Sigmoid colon (tissue), 7 donors: Measurements from ENCODE around the gene HMGCS2. TPM values are rescaled to one million over a fixed set of nuclear protein-coding genes. Genes with fewer than 3 reads are reported as not detected.
A peak's percentile ranks its signal among the peaks of the same experiment; 100 is the strongest.

Source experiments
- DNase-seq: peaks from one replicate; pipeline ENCODE4 v3.0.0-alpha.2; 2019
- H3K27ac ChIP-seq, 4 donors: fragments of 200-600 bp; sonication (generic); one replicate each; pipeline ENCODE4 v1.5.1; 2016 to 2019; ENCODE audit warnings: mild to moderate bottlenecking in 1 of 4
- H3K27me3 ChIP-seq, 3 donors: fragments of 200-600 bp; sonication (generic); one replicate each; pipeline ENCODE4 v1.5.1; 2019; ENCODE audit warnings: mild to moderate bottlenecking in 1 of 3
- H3K36me3 ChIP-seq, 4 donors: fragments of 200-600 bp; sonication (generic); one replicate each; pipeline ENCODE4 v1.5.1; 2016 to 2019
- H3K4me1 ChIP-seq, 4 donors: fragments of 200-600 bp; sonication (generic); one replicate each; pipeline ENCODE4 v1.5.1; 2017 to 2019
- H3K4me3 ChIP-seq, 4 donors: fragments of 200-600 bp; sonication (generic); one replicate each; pipeline ENCODE4 v1.5.1; 2017 to 2019; ENCODE audit warnings: mild to moderate bottlenecking in 2 of 4, moderate library complexity in 1 of 4
- H3K9me3 ChIP-seq, 4 donors: fragments of 200-600 bp in 3 of 4; sonication (generic) in 3 of 4; one replicate each; pipeline versions ENCODE4 v1.5.1 to v1.6.1; 2013 to 2019
- EP300 ChIP-seq, 4 donors: sonication (generic); formaldehyde crosslinking; IDR thresholded peaks; one replicate each; pipeline ENCODE4 v1.6.1; 2017; ENCODE audit warnings: antibody characterized with exemption in 4 of 4
- POLR2A ChIP-seq, 2 donors: fragments of 450-650 bp; IDR thresholded peaks; one replicate each; pipeline ENCODE4 v1.6.1; 2016; ENCODE audit warnings: antibody characterized with exemption in 2 of 2, mild to moderate bottlenecking in 2 of 2, moderate library complexity in 2 of 2
- POLR2AphosphoS5 ChIP-seq, 4 donors: sonication (generic); formaldehyde crosslinking; IDR thresholded peaks; one replicate each; pipeline ENCODE4 v1.6.1; 2017; ENCODE audit warnings: antibody characterized with exemption in 4 of 4
- WGBS, 2 donors: extraction: QIAGEN DNeasy Blood & Tissue Kit; methylation state at CpG; one replicate each; pipeline ENCODE4 v1.1.7; 2013; 5-methylcytosine and 5-hydroxymethylcytosine counted together
- intact Hi-C: fragments of 100-400 bp; cut with DNase I; formaldehyde crosslinking; loops from one replicate; pipeline ENCODE4 v1.15.1; 2023
- polyA plus RNA-seq, 3 donors: library from polyadenylated mRNA; stranded (reverse); fragments of 200-250 nt; gene quantifications; one replicate each; pipeline ENCODE4 v1.2.3, GENCODE V29; 2013
- total RNA-seq, 4 donors: library from RNA; depleted of rRNA; stranded (reverse); fragments of >200 nt; gene quantifications; one replicate each; pipeline ENCODE4 v1.1.0, GENCODE V29; 2016
- TF ChIP-seq, protein P1 (sequence below), 4 experiments: fragments of 450-650 bp in 3 of 4; fragments of 200-600 bp in 1 of 4; IDR thresholded peaks; one replicate each; pipeline ENCODE4 v1.5.1; 2016 to 2019; ENCODE audit warnings: antibody characterized with exemption in 4 of 4, mild to moderate bottlenecking in 3 of 4, moderate library complexity in 2 of 4
- donor health status: healthy with polysubstance abuse.
- donor health status: Bipolar disorder and iron deficiency.
- donor health status: healthy.

The HMGCS2 gene
- total and polyA plus RNA-seq, 7 donors, result 2.8 to 607 (median 165) TPM; not detected in 3

DNA sequence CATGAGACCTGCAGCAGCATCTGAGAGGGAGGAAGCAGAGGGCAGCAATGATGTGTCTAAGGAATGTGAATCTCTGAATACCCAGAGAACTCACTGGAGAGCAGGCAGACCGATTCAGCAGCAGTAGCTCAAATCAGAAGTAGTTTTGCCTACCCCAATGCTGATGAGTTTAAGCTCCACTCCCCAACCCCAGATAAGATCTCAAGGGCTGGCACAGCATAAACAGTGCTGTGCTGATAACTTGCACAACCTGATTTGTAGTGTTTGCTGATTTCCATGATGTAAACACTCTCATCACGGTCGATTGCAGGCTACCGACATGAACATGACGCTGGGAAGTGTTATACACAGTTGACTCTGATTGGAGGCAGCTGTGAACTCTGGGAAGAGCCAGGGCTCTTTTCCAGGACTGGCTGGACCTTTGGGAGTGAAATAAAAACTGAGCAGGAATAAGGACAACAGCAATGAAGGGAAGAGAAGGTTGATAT, 11.2 kb upstream of the HMGCS2 start:
- Histone ChIP-seq H3K4me1 (peaks cover 0 to 26% (median 17%) of the 10 kb centered on the region in 4 donors), H3K27me3 (no peaks in the 10 kb centered on the region), H3K4me3 (peak overlapping the region in 1 of 4 donors; percentile 10), H3K36me3 (no peaks in the 10 kb centered on the region), H3K27ac (peak overlapping the region; percentile 8 to 46 (median 30)), H3K9me3 (no peaks in the 10 kb centered on the region)
- 9 to 46% methylated on average over 5 of the region's 5 CpGs for WGBS, 2 donors
- intact Hi-C loops, result no loop called here
- TF ChIP-seq EP300 (IDR thresholded peaks at IDR 0.05) (no peak), POLR2A (IDR thresholded peaks at IDR 0.05) (no peak), POLR2AphosphoS5 (IDR thresholded peaks at IDR 0.05) (peak; percentile 10 to 54 (median 38))
- TF ChIP-seq, protein P1, sequence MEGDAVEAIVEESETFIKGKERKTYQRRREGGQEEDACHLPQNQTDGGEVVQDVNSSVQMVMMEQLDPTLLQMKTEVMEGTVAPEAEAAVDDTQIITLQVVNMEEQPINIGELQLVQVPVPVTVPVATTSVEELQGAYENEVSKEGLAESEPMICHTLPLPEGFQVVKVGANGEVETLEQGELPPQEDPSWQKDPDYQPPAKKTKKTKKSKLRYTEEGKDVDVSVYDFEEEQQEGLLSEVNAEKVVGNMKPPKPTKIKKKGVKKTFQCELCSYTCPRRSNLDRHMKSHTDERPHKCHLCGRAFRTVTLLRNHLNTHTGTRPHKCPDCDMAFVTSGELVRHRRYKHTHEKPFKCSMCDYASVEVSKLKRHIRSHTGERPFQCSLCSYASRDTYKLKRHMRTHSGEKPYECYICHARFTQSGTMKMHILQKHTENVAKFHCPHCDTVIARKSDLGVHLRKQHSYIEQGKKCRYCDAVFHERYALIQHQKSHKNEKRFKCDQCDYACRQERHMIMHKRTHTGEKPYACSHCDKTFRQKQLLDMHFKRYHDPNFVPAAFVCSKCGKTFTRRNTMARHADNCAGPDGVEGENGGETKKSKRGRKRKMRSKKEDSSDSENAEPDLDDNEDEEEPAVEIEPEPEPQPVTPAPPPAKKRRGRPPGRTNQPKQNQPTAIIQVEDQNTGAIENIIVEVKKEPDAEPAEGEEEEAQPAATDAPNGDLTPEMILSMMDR (IDR thresholded peaks at IDR 0.05), result no peak
- peak; percentile 78 for DNase-seq

DNA sequence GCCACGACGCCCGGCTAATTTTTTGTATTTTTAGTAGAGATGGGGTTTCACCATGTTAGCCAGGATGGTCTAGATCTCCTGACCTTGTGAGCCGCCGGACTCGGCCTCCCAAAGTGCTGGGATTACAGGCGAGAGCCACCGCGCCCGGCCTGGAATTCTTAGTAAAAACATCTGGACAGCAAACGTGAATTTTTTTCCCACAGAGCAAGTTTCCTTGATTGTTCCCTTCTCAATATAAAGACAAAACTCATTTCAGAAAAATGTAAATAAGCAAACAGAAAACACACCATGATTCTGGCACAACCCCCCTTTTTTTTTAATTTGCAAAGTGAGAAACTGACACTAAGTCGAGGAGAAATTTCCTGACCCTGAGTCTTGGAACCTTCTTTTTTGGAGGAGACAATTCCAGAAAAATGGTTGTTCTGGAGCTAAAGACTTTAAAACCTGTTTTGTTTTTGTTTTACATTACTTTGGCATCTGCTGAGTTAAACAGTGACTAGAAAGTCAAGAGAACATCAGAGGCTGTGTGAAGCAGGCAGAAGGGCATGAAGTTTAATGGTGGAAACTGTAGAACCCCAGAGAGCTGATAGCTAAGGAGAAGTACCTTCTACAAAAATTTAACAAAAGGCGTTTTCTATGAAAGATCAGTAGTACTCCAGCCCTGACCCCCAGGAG, 10.3 kb upstream of the HMGCS2 start:
- Histone ChIP-seq H3K36me3 (no peaks in the 10 kb centered on the region), H3K27me3 (no peaks in the 10 kb centered on the region), H3K4me3 (no peak overlapping the region), H3K4me1 (peaks cover 0 to 17% (median 12%) of the 10 kb centered on the region in 4 donors), H3K9me3 (no peaks in the 10 kb centered on the region), H3K27ac (peak overlapping the region in 1 of 4 donors; percentile 18)
- 48 to 77% methylated on average over 13 of the region's 13 CpGs for WGBS, 2 donors
- intact Hi-C loops, result no loop called here
- TF ChIP-seq, protein P1 (IDR thresholded peaks at IDR 0.05), result no peak
- TF ChIP-seq POLR2AphosphoS5 (IDR thresholded peaks at IDR 0.05), result no peak
- TF ChIP-seq EP300 (IDR thresholded peaks at IDR 0.05), result no peak
- TF ChIP-seq POLR2A (IDR thresholded peaks at IDR 0.05), result no peak
- DNase-seq, result no peak

DNA sequence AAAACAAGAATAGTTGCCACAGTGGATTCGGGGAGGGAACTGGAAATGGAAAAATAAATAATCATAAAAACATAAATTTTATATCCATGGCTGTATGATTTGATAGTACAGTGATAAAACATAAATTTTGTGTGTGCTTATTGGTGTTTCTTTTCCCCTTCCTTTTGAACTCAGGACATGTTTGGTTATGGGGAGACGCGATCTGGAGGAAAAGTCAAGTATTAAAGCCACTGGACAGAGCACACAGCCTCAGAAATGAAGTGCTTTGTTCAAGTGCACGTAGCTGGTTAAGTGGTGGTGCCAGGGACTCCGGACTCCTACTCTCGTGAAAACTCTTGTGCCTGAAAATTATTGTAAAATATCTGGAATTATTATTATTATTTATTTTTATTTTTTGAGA, 9.7 kb upstream of the HMGCS2 start:
- Histone ChIP-seq H3K9me3 (no peaks in the 10 kb centered on the region), H3K4me3 (no peak overlapping the region), H3K27me3 (no peaks in the 10 kb centered on the region), H3K4me1 (peaks cover 0 to 13% (median 7%) of the 10 kb centered on the region in 4 donors), H3K27ac (no peak overlapping the region), H3K36me3 (no peaks in the 10 kb centered on the region)
- TF ChIP-seq EP300 (IDR thresholded peaks at IDR 0.05), result no peak
- no peak for TF ChIP-seq POLR2A (IDR thresholded peaks at IDR 0.05)
- TF ChIP-seq POLR2AphosphoS5 (IDR thresholded peaks at IDR 0.05), result no peak
- TF ChIP-seq, protein P1 (IDR thresholded peaks at IDR 0.05), result no peak
- 25 to 76% methylated on average over 6 of the region's 6 CpGs for WGBS, 2 donors
- DNase-seq, result no peak
- intact Hi-C loops, result no loop called here

DNA sequence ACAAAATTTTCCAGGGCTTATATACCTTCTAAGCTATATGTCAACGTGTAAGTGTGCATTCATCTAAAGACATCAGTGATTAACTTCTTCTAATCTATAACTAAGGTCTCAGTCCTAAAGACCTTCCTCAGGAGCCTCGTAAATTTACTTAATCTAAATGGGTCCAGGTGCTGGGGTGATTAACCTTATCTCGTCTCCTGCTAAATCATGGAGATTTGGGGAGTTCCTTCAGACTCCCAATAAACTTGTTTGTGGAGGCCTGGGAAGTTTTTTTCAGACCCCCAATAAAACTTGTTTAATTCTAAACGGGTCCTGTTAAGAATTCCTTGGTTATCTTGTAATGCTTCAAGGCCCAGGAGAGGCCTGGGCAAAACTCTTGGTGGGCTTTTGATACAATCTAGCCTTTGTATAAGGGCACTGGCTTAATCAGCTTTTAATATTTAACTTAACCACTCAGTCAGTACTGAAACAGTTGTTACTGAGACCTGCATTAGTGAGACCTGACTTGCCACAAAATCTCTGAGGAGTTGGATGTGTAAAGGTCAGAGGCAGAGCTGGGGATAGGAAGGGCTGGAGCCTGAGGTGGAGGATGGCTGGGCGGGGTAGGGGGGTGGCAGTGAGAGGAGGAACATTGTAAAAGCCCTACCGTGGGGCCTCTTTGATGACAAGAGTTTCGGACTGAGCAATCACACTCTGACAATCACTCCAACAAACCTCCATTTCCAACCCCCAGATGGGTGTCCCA, 6.2 kb upstream of the HMGCS2 start:
- no peak for TF ChIP-seq POLR2AphosphoS5 (IDR thresholded peaks at IDR 0.05)
- no peak for TF ChIP-seq EP300 (IDR thresholded peaks at IDR 0.05)
- no peak for TF ChIP-seq POLR2A (IDR thresholded peaks at IDR 0.05)
- TF ChIP-seq, protein P1 (IDR thresholded peaks at IDR 0.05), result no peak
- 22 to 61% methylated on average over 7 of the region's 7 CpGs for WGBS, 2 donors
- no peaks in the 10 kb centered on the region for H3K27me3 ChIP-seq
- intact Hi-C loops, result no loop called here
- H3K27ac ChIP-seq, result no peak overlapping the region
- H3K9me3 ChIP-seq, result no peaks in the 10 kb centered on the region
- no peak overlapping the region for H3K4me3 ChIP-seq
- no peak for DNase-seq
- H3K36me3 ChIP-seq, result no peaks in the 10 kb centered on the region
- H3K4me1 ChIP-seq, result peaks cover 0 to 6% (median 1%) of the 10 kb centered on the region in 4 donors
